Measurements from ENCODE around the gene PLCH2.

The PLCH2 gene

DNA sequence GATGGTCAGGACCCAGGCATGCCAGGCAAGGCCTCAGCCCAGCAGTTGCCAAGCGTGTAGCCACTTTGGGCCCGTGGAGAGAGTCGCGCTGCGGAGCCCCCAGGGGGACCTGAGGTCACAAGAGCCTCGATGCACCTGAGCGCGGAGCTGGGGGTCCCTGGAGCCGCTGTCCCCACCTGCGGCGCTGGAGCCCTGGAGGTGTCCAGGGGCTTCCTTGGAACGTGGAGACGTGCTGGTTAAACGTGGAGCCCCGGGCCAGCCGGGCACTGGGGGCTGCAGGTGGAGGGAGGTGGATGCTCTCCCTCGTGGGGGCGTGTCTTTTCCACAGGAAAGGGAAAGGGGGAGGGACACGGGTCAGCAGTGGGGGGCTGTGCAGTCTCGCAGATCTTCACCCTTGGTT is 3.1 kb downstream of the PLCH2 start:
- no peak for DNase-seq

DNA sequence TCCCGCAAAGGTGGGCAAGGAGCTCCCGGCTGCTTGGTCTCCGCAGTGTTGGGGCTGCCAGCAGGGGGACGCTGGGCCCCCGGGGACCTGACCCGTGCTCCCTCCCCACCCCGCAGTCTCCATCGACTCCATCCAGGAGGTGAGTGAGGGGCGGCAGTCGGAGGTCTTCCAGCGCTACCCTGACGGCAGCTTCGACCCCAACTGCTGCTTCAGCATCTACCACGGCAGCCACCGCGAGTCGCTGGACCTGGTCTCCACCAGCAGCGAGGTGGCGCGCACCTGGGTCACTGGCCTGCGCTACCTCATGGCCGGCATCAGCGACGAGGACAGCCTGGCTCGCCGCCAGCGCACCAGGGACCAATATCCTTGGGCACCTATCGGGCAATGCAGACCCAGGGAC is 3.5 kb downstream of the PLCH2 start:
- no peak for DNase-seq

DNA sequence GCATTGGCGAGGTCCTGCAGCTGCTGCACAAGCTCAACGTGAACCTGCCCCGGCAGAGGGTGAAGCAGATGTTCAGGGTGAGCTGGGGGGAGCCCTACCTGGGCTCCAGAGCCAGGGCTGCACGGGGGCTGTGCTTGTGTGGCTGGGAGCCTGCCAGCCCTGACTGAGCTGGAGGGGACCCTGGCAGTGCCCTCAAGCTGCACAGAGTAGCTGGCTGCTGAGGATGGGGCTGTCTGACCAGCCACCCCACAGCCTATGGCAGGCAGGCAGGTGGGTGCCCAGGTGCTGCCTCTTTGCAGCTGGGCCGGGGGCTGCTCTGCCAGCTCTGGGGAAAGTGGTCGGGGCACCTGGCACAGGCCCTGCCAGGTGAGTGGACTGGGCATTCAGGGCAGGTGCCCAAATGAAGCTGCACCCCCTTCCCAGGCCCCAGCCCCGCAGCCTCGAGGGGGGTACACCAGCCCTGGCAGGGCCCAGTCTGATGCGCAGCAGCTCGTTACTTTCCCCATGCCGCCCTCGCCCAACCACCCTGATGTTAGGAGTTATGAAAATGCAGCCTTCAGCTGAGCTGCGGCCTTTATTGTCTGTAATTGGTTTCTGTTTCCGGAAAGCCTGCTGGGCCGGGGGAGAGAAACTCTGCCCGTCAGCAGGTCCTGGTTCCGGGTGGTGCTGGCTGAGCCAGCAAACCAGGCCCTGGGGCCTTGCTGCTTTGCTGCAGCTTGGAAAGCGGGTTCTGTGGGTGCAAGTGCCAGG is 4.3 kb downstream of the PLCH2 start:
- no peak for DNase-seq

DNA sequence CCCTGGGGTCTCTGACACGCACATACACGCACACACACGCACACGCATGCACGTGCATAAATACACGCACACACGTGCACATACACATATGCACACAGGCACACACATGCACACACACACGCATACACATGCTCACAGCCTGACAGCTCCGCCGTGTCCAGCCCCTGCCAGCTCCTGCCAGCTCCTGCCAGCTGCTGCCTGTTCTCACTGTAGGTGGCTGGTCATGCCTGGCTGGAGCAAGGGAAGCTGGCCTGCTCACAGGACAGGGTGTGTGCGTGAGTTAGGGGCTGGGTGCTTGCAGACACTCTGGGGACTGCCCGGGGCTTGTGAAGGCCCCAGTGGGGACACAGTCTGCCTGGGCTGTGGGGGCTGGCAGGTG is 4.9 kb downstream of the PLCH2 start:
- no peak for DNase-seq

DNA sequence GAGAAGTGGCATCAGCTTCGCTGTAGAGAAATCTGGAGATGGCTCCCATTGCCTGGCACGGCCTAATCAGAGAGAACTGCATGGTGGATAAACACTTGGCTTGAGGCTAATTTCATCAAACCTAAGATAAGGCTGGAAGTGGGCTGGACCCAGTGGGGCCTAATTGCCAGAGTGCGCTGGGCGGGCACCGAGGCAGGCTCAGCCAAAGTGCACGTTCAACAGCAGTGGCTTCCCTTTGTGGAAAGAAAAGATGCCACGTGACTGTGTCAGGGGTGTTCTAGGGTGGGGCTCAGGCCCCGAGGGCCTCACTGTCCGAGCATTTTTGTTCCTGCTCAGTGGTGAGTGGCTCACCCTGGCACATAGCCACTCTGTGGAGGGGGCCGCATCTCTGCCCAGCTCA is 5.8 kb downstream of the PLCH2 start:
- no peak for DNase-seq

DNA sequence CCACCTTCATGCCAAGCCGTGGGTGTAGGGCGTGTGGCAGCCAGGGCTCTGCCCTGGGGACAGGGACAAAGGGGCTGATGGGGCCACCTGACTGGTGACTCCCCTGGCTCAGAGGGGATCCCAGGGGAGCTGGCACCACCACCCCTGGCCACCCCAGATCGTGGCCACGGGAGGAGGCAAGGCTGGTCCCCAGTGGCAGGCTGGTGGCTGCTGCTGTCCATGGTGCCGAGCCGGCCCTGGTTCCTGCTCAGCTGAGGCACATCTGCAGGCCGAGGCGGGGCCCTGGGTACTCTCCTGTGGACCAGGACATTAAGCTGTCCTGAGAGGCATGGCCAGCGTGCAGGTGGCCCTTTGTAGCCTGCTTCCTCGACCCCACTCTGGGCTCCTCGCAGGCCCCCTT is 6.5 kb downstream of the PLCH2 start:
- DNase-seq = no peak

DNA sequence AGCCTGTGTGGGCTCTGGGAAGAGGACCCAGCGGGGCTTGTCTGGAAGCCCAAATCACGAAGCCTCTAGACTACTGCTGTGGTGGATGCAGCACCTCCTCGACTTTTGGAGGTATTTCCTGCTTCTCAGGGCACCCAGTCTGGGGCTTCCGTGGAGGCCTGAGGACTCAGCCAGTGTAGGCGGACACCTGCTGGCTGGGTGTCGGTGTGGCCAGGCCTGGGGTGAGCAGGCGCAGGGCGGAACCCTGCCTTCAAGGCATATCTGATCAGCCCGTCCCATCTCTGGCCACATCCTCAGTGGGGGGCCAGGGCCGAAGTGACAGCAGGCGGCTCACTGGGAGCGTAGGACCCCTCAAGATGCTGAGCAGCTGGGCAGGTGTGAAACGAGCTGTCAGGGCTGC is 6.9 kb downstream of the PLCH2 start:
- DNase-seq = no peak

DNA sequence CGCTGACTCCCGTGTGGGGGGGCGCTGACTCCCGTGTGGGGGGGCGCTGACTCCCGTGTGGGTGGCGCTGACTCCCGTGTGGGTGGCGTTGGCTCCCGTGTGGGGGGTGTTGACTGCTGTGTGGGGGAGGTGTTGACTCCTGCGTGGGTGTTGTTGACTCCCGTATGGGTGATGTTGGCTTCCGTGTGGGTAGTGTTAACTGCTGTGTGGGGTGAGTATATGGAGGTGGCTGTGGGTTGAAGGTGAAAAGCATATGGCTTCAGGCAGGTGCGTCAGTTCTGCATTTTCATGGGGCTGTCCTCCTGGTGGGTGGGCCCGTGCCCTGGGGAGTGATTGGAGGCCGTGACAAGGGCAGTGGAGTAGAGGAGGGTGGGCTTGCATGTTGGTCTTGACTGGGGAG is 7.9 kb downstream of the PLCH2 start:
- DNase-seq = no peak

DNA sequence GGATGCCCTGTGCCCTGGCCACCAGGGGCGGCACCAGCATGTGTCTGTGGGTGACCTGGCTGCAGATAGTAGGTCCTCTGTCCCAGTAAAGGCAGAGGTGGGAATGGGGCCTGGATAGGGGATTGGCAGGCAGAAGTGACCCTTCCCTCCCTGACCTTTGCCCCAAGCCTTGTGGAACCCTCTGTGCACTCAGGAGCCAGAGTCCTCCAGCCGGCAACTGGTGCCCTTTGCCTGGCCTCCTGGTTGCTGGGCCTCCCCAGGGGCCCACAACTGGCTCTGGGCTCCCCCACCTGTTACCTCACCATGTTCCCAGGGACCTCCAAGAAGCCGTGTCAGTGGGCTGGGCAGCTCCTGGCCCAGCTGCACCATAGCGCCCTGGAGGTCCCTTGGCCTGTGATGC is 10.0 kb downstream of the PLCH2 start:
- no peak for DNase-seq

DNA sequence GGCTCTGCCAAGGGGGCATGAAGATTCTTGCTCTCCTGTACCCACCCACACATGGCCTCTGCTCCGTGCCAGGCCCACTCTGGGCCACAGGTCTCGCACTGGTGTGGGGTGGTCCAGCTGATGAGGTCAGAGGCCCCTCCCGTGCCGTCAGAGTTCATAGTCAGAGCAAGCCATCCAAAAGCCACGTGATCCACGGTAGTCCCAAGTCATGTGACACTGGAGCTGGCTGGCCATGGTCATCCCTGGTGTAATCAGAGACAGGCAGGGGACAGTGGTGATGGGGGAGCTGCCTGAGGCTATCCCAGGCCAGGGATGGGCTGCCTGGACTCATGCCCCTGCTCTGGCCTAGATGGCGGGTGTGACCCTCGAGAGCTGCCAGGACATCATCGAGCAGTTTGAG is 10.5 kb downstream of the PLCH2 start:
- no peak for DNase-seq

DNA sequence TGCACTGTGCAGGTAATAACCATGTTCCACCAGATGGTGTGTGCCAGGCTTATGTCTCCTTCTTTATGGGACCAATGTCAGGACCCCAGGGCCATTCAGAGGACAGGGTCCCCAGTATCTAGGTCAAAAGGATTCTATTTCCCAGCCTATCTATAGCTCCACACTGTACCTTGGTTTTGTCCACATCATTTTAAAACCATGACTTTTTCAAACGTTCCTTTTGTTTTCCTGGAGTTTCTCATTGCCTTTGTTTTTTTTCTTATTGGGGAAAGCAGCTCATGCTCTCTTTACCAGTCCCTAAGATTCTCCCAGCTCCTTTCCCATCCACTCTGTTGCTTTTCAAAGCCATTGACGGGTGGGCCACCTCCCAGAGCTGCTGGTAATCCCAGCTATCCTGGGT is 12.6 kb downstream of the PLCH2 start:
- no peak for DNase-seq

DNA sequence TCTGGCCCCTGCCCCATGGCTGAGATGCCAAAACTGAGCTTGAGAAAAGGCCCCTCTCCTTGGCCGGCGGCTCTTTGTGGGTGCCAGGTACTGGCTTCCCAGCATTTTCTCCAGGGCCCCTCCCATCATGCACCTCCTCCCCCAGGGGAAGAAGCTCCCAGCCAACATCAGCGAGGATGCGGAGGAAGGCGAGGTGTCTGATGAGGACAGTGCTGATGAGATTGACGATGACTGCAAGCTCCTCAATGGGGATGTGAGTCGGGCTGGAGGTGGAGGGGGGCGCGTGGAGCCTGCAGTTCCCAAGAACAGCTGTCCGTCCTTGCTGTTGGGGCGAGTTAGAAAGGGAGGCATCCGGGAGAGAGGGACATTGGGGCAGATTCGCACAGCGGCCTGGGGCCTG is 13.5 kb downstream of the PLCH2 start:
- DNase-seq = no peak

DNA sequence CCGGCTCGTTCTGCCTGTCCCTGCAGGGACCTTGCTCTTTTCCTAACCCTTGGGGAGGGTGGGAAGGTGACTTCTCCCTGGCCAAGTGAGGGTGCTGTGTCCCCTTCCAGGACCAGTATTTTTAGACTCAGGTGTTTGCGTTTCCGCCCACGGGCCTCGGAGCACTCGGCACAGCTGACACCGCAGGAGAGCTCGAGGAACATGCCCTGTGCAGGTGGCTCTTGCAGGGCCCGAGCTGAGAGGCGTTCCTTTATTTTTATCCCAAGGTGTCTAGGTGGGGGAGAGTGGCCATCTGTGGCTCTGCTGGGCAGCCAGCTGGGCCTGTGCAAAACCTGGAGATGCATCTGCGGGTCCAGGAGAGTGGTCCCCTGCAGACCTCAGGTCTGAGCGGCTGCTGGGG is 16.0 kb downstream of the PLCH2 start:
- DNase-seq = peak in 1 of 2 experiments; percentile 70

DNA sequence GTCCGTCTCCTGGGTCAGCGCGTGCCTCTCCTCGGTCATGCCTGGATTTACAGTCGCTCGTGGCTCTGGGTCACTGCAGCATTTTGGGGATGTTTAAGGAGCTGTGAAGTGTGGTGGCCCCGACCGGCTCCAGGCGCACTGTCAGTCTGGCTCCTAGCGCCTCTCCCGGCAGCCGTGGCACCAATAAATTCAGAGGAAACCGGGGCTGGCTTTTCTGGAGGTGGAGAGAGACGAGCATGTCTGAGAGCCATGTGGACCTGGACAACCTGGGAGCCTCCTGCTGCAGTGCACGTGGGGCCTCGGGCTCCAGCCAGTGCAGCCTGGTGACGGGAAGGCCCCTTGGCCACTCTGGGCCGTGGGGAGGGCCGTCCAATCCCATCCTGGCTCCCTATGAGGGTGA is 17.1 kb downstream of the PLCH2 start:
- DNase-seq = no peak

DNA sequence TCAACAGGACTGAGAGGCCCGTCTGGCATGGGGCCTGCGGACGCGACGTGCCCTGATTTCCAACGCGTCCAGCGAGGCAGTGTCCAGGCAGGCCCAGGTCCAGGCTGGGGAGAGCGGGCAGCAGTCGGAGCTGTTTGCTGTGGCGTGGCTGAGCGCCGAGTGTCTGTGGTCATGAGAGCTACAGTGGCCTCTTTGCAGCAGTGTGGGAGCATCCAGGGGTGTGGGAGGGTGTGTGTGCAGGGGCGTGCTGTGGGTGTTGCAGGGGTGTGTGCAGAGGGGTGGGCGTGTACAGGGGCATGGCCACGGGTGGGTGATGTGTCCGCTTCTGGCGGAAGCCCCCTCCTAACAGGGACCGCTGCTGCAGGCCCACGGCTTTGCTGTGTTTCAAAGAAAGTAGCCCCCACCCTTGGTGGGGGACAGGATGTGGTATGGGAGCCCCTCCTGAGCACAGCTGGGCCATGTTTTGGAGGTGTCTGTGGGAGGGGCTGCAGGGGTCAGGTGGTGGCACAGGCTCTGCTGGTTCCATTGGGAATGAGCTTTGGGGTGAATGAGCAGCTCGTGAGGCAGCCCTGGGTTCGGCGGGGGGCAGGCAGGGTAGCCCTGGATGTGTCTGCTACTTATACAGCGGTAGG is 17.7 kb downstream of the PLCH2 start:
- DNase-seq = peak in 1 of 2 experiments; percentile 13

DNA sequence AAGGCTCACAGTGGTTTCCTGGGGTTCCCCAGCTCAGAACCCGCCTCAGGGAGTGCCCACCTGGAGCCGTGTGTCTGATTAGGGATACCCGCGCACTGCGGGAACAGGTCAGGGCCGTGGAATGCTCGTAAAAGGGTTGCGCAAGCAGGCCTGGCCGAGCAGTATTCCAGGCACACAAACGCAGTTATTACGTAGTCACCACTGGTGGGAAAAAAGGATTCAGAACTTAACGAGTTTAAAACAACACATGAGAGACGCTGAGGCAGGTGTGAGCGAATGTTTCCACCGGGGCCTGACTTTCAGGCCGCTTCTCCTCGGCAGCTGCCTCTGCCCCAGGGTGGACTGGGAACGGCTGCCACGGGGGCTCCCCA is 18.2 kb downstream of the PLCH2 start:
- DNase-seq = no peak

DNA sequence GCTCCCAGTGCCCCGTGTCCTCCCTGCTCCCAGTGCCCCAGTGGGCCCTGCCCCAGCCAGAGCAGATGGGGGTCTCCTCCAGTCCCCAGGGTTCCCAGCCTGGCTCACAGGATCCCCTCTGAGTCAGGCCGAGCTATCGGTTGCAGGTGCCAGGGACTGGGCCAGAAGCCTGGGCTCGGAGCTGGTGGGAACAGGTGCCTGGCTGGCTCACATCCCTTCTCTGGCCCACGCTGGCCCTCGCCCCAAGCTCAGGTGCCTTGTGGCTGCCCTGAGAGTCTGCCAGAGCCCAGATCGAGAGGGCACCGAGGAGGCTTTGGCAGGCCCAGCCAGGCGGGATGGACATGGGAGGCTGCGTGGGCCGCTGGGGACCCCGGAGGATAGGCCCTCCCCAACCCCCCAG is 18.9 kb downstream of the PLCH2 start:
- DNase-seq = peak; percentile 43 to 78

DNA sequence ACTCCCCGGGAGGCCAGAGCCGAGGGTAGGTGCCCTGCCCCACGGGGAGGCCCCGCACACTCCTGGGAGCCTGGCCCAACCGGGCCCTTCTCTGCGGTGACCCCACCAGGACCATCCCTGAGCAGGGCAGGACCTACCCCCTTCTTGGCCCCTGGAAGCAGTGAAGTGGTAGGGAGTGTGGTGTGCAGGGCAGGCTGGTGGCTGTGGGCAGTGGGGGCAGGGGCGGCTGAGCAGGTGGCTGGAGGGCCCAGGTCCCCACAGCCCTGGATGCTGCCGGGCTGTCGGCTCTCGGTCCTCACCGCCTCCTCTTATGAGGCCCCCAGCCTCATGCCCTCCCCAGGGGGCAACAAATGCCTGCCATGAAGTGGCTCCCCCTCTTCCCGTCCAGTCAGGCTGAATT is 19.5 kb downstream of the PLCH2 start:
- no peak for DNase-seq

DNA sequence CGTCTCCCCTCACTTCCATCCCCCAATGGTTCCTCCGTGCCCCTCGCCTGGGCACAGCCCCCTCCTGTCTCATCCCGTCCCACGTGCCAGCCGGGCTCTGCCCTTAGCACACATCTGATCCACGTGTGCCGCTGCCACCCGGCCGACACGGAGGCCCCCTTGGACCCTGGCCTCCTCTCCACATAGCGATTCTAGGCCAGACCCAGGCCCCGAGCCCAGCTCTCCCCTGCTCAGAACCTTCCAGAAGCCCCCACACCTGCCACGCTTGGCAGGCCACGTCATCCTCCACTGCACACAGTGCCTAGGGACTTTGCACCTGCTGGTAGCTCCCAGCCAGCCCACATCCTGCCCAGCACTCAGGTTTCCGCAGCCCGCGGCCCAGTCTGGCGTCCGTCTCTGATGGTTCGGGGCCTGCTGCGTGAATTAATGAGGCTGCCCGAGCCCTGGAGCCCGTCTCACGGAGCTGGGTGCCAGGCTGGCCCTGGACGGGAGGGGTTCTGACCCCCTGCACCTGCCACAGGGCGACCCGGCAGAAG is 20.1 kb downstream of the PLCH2 start:
- no peak for DNase-seq

DNA sequence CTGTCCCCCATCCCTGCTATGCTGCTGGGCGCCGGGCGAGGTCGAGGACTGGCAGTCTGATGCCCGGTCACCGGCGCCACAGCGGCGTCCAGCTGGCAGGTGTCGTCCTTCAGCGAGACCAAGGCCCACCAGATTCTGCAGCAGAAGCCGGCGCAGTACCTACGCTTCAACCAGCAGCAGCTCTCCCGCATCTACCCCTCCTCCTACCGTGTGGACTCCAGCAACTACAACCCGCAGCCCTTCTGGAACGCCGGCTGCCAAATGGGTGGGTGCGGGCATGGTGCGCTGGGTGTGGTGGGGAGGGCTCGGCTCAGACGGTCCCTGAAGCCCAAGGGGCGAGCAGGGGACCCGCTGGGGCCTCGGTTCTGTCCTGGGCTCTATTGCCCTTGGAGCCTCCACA is 20.7 kb downstream of the PLCH2 start:
- DNase-seq = no peak

DNA sequence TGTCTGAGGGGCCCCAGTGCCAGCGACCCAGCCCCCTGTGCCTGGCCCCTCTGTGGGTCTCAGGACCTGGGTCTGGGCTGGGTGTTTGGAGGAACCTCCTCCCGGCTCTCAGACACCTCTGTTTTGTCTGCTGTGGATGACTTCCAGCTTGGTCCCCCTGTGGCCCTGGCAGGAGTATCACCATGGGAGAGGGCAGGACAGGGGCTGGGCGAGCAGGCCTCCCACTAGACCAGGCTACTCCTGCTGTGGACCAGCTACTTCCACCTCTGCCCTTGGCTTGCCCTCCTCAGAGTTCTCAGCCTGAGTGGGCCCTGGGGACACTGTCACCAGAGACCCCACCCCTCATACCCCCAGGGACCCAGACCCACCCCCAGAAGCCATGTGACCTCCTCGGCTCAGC is 21.8 kb downstream of the PLCH2 start:
- no peak for DNase-seq

DNA sequence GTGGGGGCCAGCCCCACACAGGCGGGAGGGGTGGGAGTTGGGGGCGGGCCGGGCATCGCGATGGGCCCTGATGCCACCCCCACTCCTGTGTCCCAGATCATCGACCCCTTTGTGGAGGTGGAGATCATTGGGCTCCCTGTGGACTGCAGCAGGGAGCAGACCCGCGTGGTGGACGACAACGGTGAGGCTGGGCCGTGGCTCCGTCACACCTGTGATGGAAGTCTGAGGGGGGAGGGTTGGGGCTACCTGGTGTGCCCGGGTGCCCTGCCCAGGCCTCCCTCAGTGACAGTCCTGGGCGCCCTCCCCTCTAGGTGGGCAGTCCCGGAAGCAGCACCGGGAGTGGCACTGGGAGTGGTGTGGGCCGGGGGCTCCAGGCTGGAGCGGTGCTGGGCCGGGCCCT is 22.6 kb downstream of the PLCH2 start:
- no peak for DNase-seq

DNA sequence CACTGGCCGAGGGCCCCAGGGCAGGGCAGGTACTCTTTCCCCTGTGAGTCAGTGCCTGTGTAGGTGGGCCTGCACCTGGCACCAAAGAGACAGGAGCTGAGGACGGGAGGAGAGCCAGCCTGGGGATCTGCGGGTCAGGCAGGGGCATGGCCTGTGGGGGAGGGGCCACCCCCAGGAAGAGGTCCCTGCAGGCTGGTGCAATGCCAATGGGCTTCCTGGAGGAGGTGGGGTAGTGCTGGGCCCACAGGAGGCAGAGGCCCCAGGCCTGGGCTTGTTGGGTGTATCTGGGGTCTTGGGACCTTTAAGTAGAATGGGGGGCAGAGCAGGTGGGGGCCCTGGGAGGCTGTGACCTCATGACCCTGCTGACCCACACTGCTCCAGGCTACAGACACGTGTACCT is 23.2 kb downstream of the PLCH2 start:
- no peak for DNase-seq

DNA sequence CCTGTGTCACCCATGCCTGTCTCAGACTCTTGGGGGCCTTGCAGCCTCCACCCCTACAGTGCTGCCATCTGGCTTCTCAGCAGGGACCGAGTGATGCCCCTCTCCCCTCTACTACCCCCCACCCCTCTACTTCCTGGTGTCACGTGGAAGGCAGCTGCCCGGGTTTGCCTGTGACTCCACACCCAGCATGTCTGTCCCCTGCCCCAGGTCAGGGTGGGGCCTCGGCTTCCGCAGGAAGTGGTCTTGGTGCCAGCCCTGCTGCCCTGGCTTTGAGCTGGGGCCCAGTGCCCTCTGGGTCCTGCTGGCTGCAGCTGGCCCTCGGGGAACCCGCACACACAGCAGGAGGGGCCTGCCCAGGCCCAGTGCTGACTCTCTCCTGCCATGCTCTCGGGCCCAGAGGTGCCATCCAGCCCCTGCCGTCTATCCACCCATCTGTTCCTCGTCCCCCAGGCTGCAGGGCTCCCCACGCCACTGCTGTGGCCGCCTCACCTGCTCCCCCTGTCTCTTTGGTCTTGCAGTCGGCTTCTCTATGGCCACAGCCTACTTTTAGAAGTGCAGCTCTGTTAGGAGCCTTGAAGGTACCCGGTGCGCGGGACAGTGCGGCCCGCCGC is 24.0 kb downstream of the PLCH2 start:
- DNase-seq = no peak
